Measurements from ENCODE around the gene NAXD.
"Not testable (repeated sequence)": the region's sequence is repeated elsewhere in the genome, so short reads cannot be mapped to it uniquely, and the experiment has no call there.

The NAXD gene

GRCh38 chr13:110649551-110649950 is 34.2 kb downstream of the NAXD start:
- peaks cover 8% of the 10 kb centered on the region for H3K4me1 ChIP-seq (ENCODE audit: control insufficient read depth, insufficient read depth, low read length)
- H3K36me3 ChIP-seq (ENCODE audit: insufficient read depth, low read length): peaks cover 33% of the 10 kb centered on the region
- H3K4me3 ChIP-seq (ENCODE audit: low read length): no peak overlapping the region
- no peaks in the 10 kb centered on the region for H3K27me3 ChIP-seq (ENCODE audit: control insufficient read depth, insufficient read depth, low read length)
- no peaks in the 10 kb centered on the region for H3K9me3 ChIP-seq (replicated peaks; ENCODE audit: low read length)
- H3K4me2 ChIP-seq (ENCODE audit: low read length): no peak overlapping the region
- H3K9ac ChIP-seq (ENCODE audit: low read depth, low read length): no peak overlapping the region

GRCh38 chr13:110650436-110650835 is 35.1 kb downstream of the NAXD start:
- H3K9me3 ChIP-seq (replicated peaks; ENCODE audit: low read length): no peaks in the 10 kb centered on the region
- H3K9ac ChIP-seq (ENCODE audit: low read depth, low read length): no peak overlapping the region
- no peak overlapping the region for H3K4me2 ChIP-seq (ENCODE audit: low read length)
- H3K4me3 ChIP-seq (ENCODE audit: low read length): no peak overlapping the region
- peaks cover 36% of the 10 kb centered on the region for H3K36me3 ChIP-seq (ENCODE audit: insufficient read depth, low read length)
- no peaks in the 10 kb centered on the region for H3K4me1 ChIP-seq (ENCODE audit: control insufficient read depth, insufficient read depth, low read length)
- no peaks in the 10 kb centered on the region for H3K27me3 ChIP-seq (ENCODE audit: control insufficient read depth, insufficient read depth, low read length)

- Histone ChIP-seq H3K9ac (ENCODE audit: low read depth, low read length) (no peak overlapping the region), H3K27me3 (ENCODE audit: control insufficient read depth, insufficient read depth, low read length) (no peaks in the 10 kb centered on the region), H3K4me2 (ENCODE audit: low read length) (no peak overlapping the region), H3K36me3 (ENCODE audit: insufficient read depth, low read length) (peaks cover 39% of the 10 kb centered on the region), H3K9me3 (replicated peaks; ENCODE audit: low read length) (no peaks in the 10 kb centered on the region), H3K4me1 (ENCODE audit: control insufficient read depth, insufficient read depth, low read length) (no peaks in the 10 kb centered on the region), H3K4me3 (ENCODE audit: low read length) (no peak overlapping the region)
These were observed 35.9 kb downstream of the NAXD start for GRCh38 chr13:110651271-110651670.

- H3K4me2 ChIP-seq (ENCODE audit: low read length): no peak overlapping the region
- H3K9me3 ChIP-seq (replicated peaks; ENCODE audit: low read length): no peaks in the 10 kb centered on the region
- H3K27me3 ChIP-seq (ENCODE audit: control insufficient read depth, insufficient read depth, low read length): no peaks in the 10 kb centered on the region
- H3K4me1 ChIP-seq (ENCODE audit: control insufficient read depth, insufficient read depth, low read length): no peaks in the 10 kb centered on the region
- H3K36me3 ChIP-seq (ENCODE audit: insufficient read depth, low read length): peaks cover 39% of the 10 kb centered on the region
- H3K9ac ChIP-seq (ENCODE audit: low read depth, low read length): no peak overlapping the region
- H3K4me3 ChIP-seq (ENCODE audit: low read length): no peak overlapping the region
These were observed 36.4 kb downstream of the NAXD start for GRCh38 chr13:110651726-110652230.

GRCh38 chr13:110652231-110652730 is 36.9 kb downstream of the NAXD start:
- Histone ChIP-seq H3K9ac (ENCODE audit: low read depth, low read length) (no peak overlapping the region), H3K4me3 (ENCODE audit: low read length) (no peak overlapping the region), H3K4me1 (ENCODE audit: control insufficient read depth, insufficient read depth, low read length) (no peaks in the 10 kb centered on the region), H3K27me3 (ENCODE audit: control insufficient read depth, insufficient read depth, low read length) (no peaks in the 10 kb centered on the region), H3K9me3 (replicated peaks; ENCODE audit: low read length) (no peaks in the 10 kb centered on the region), H3K36me3 (ENCODE audit: insufficient read depth, low read length) (peaks cover 39% of the 10 kb centered on the region), H3K4me2 (ENCODE audit: low read length) (no peak overlapping the region)

- no peak overlapping the region for H3K4me3 ChIP-seq (ENCODE audit: low read length)
- H3K36me3 ChIP-seq (ENCODE audit: insufficient read depth, low read length): peaks cover 41% of the 10 kb centered on the region
- H3K27me3 ChIP-seq (ENCODE audit: control insufficient read depth, insufficient read depth, low read length): no peaks in the 10 kb centered on the region
- no peaks in the 10 kb centered on the region for H3K4me1 ChIP-seq (ENCODE audit: control insufficient read depth, insufficient read depth, low read length)
- H3K9ac ChIP-seq (ENCODE audit: low read depth, low read length): no peak overlapping the region
- no peak overlapping the region for H3K4me2 ChIP-seq (ENCODE audit: low read length)
- no peaks in the 10 kb centered on the region for H3K9me3 ChIP-seq (replicated peaks; ENCODE audit: low read length)
These were observed 37.4 kb downstream of the NAXD start for GRCh38 chr13:110652764-110653163.

GRCh38 chr13:110653271-110653670 is 37.9 kb downstream of the NAXD start:
- no peaks in the 10 kb centered on the region for H3K9me3 ChIP-seq (replicated peaks; ENCODE audit: low read length)
- H3K36me3 ChIP-seq (ENCODE audit: insufficient read depth, low read length): peaks cover 45% of the 10 kb centered on the region
- H3K4me3 ChIP-seq (ENCODE audit: low read length): no peak overlapping the region
- H3K9ac ChIP-seq (ENCODE audit: low read depth, low read length): no peak overlapping the region
- H3K4me2 ChIP-seq (ENCODE audit: low read length): no peak overlapping the region
- H3K27me3 ChIP-seq (ENCODE audit: control insufficient read depth, insufficient read depth, low read length): no peaks in the 10 kb centered on the region
- H3K4me1 ChIP-seq (ENCODE audit: control insufficient read depth, insufficient read depth, low read length): no peaks in the 10 kb centered on the region

GRCh38 chr13:110653851-110654250 is 38.5 kb downstream of the NAXD start:
- Histone ChIP-seq H3K4me3 (ENCODE audit: low read length) (no peak overlapping the region), H3K36me3 (ENCODE audit: insufficient read depth, low read length) (peaks cover 47% of the 10 kb centered on the region), H3K9me3 (replicated peaks; ENCODE audit: low read length) (no peaks in the 10 kb centered on the region), H3K27me3 (ENCODE audit: control insufficient read depth, insufficient read depth, low read length) (no peaks in the 10 kb centered on the region), H3K4me2 (ENCODE audit: low read length) (no peak overlapping the region), H3K4me1 (ENCODE audit: control insufficient read depth, insufficient read depth, low read length) (no peaks in the 10 kb centered on the region), H3K9ac (ENCODE audit: low read depth, low read length) (no peak overlapping the region)

- no peaks in the 10 kb centered on the region for H3K9me3 ChIP-seq (replicated peaks; ENCODE audit: low read length)
- peaks cover 55% of the 10 kb centered on the region for H3K36me3 ChIP-seq (ENCODE audit: insufficient read depth, low read length)
- H3K9ac ChIP-seq (ENCODE audit: low read depth, low read length): no peak overlapping the region
- no peak overlapping the region for H3K4me2 ChIP-seq (ENCODE audit: low read length)
- no peak overlapping the region for H3K4me3 ChIP-seq (ENCODE audit: low read length)
- no peaks in the 10 kb centered on the region for H3K27me3 ChIP-seq (ENCODE audit: control insufficient read depth, insufficient read depth, low read length)
- H3K4me1 ChIP-seq (ENCODE audit: control insufficient read depth, insufficient read depth, low read length): no peaks in the 10 kb centered on the region
These were observed 41.9 kb downstream of the NAXD start for GRCh38 chr13:110657196-110657595.

- peaks cover 57% of the 10 kb centered on the region for H3K36me3 ChIP-seq (ENCODE audit: insufficient read depth, low read length)
- not testable (repeated sequence) for H3K4me3 ChIP-seq (ENCODE audit: low read length)
These were observed 43.0 kb downstream of the NAXD start for GRCh38 chr13:110658218-110658911.

GRCh38 chr13:110661256-110661655 is 45.9 kb downstream of the NAXD start:
- peaks cover 71% of the 10 kb centered on the region for H3K36me3 ChIP-seq (ENCODE audit: insufficient read depth, low read length)
- H3K27me3 ChIP-seq (ENCODE audit: control insufficient read depth, insufficient read depth, low read length): no peaks in the 10 kb centered on the region
- H3K9ac ChIP-seq (ENCODE audit: low read depth, low read length): no peak overlapping the region
- no peak overlapping the region for H3K4me3 ChIP-seq (ENCODE audit: low read length)
- H3K9me3 ChIP-seq (replicated peaks; ENCODE audit: low read length): no peaks in the 10 kb centered on the region
- no peak overlapping the region for H3K4me2 ChIP-seq (ENCODE audit: low read length)
- no peaks in the 10 kb centered on the region for H3K4me1 ChIP-seq (ENCODE audit: control insufficient read depth, insufficient read depth, low read length)

More at GRCh38 chr13:110658218-110658911, 43.0 kb downstream of the NAXD start:
- H3K4me1 ChIP-seq (ENCODE audit: control insufficient read depth, insufficient read depth, low read length); H3K4me2 ChIP-seq (ENCODE audit: low read length); H3K9me3 ChIP-seq (replicated peaks; ENCODE audit: low read length); H3K9ac ChIP-seq (ENCODE audit: low read depth, low read length); H3K27me3 ChIP-seq (ENCODE audit: control insufficient read depth, insufficient read depth, low read length): not testable (repeated sequence)

GRCh38 chr13:110662091-110662490 is 46.7 kb downstream of the NAXD start:
- no peaks in the 10 kb centered on the region for H3K4me1 ChIP-seq (ENCODE audit: control insufficient read depth, insufficient read depth, low read length)
- no peak overlapping the region for H3K4me2 ChIP-seq (ENCODE audit: low read length)
- no peak overlapping the region for H3K4me3 ChIP-seq (ENCODE audit: low read length)
- no peaks in the 10 kb centered on the region for H3K9me3 ChIP-seq (replicated peaks; ENCODE audit: low read length)
- H3K27me3 ChIP-seq (ENCODE audit: control insufficient read depth, insufficient read depth, low read length): no peaks in the 10 kb centered on the region
- H3K36me3 ChIP-seq (ENCODE audit: insufficient read depth, low read length): peaks cover 78% of the 10 kb centered on the region
- no peak overlapping the region for H3K9ac ChIP-seq (ENCODE audit: low read depth, low read length)
